Lung (tissue), 12 donors: Measurements from ENCODE around the gene KDM4C. TPM values are rescaled to one million over a fixed set of nuclear protein-coding genes. Genes with fewer than 3 reads are reported as not detected.

ENCODE experiments used
- ATAC-seq: fragments of 200-7000 bp; cut with Tn5 transposase; one replicate; pipeline ENCODE4 v1.9.1; 2020; ENCODE audit warnings: moderate number of reproducible peaks; ENCODE audit not compliant: insufficient read depth, low FRiP score
- DNase-seq, 3 donors: peaks; one replicate each; pipeline ENCODE4 v3.0.0-alpha.2; 2013 to 2017
- H3K27ac ChIP-seq, 2 donors: one replicate each; pipeline ENCODE4 v1.5.1; 2013; ENCODE audit warnings: mild to moderate bottlenecking in 2 of 2, moderate library complexity in 2 of 2, control low read depth in 1 of 2, inconsistent platforms in 1 of 2, low read depth in 1 of 2, low read length in 1 of 2
- H3K27me3 ChIP-seq, 3 donors: one replicate each; pipeline ENCODE4 v1.5.1; 2013; ENCODE audit warnings: low read length in 2 of 3; ENCODE audit not compliant: control insufficient read depth in 3 of 3, insufficient read depth in 3 of 3
- H3K36me3 ChIP-seq, 4 donors: one replicate each; pipeline ENCODE4 v1.5.1; 2013; ENCODE audit warnings: low read length in 4 of 4, mild to moderate bottlenecking in 1 of 4, moderate library complexity in 1 of 4; ENCODE audit not compliant: control insufficient read depth in 4 of 4, insufficient read depth in 4 of 4
- H3K4me1 ChIP-seq, 5 donors: one replicate each; pipeline ENCODE4 v1.5.1; 2013; ENCODE audit warnings: low read length in 5 of 5, mild to moderate bottlenecking in 2 of 5, moderate library complexity in 1 of 5; ENCODE audit not compliant: control insufficient read depth in 5 of 5, insufficient read depth in 5 of 5
- H3K4me3 ChIP-seq: one replicate; pipeline ENCODE4 v1.5.1; 2013; ENCODE audit warnings: mild to moderate bottlenecking, control low read depth, moderate library complexity
- H3K9ac ChIP-seq, 2 donors: one replicate each; pipeline ENCODE4 v1.5.1; 2013; ENCODE audit warnings: low read length in 2 of 2, control low read depth in 1 of 2; ENCODE audit not compliant: insufficient read depth in 1 of 2
- H3K9me3 ChIP-seq, 4 donors: one replicate each; pipeline ENCODE4 v1.5.1; 2013; ENCODE audit warnings: low read length in 3 of 4, mild to moderate bottlenecking in 1 of 4, moderate library complexity in 1 of 4; ENCODE audit not compliant: control insufficient read depth in 4 of 4, insufficient read depth in 3 of 4
- CTCF ChIP-seq: IDR thresholded peaks from 2 replicates; pipeline ENCODE4 v1.5.1; 2012; ENCODE audit warnings: mild to moderate bottlenecking; ENCODE audit errors: control extremely low read depth, extremely low read depth
- WGBS, 2 donors: extraction: QIAGEN DNeasy Blood & Tissue Kit; methylation state at CpG; one replicate each; pipeline ENCODE4 v1.1.7; 2013; 5-methylcytosine and 5-hydroxymethylcytosine counted together
- polyA plus RNA-seq, 2 donors: library from polyadenylated mRNA; stranded (reverse); fragments of 200-250 nt; gene quantifications; one replicate each; pipeline ENCODE4 v1.2.1, GENCODE V29; 2013
- total RNA-seq, 2 donors: library from RNA; depleted of rRNA in 1 of 2; stranded (reverse); fragments of >200 nt in 1 of 2; gene quantifications; one replicate each; pipeline ENCODE4 v1.2.1, GENCODE V29; 2014 to 2021
- donor health status: control.
- donor health status: control.
- donor health status: Bipolar disorder and iron deficiency.
- donor health status: healthy.
- donor health status: DM: yes; HTN: yes; CAD: no.

The KDM4C gene
- total and polyA plus RNA-seq, 4 donors = 7.1 to 78.5 (median 25.0) TPM

- WGBS, 2 donors = 82 to 94% methylated on average over 5 of the region's 5 CpGs
- Histone ChIP-seq H3K27me3 (peaks cover 0 to 19% (median 2%) of the 10 kb centered on the region in 3 donors), H3K4me1 (no peaks in the 10 kb centered on the region), H3K4me3 (no peak overlapping the region), H3K9me3 (no peaks in the 10 kb centered on the region), H3K27ac (no peak overlapping the region), H3K36me3 (no peaks in the 10 kb centered on the region), H3K9ac (no peak overlapping the region)
- no peak for ATAC-seq
- TF ChIP-seq CTCF = no peak
- DNase-seq = no peak
Observed at GRCh38 chr9:7201196-7201595, 443.4 kb downstream of the KDM4C start.

DNA sequence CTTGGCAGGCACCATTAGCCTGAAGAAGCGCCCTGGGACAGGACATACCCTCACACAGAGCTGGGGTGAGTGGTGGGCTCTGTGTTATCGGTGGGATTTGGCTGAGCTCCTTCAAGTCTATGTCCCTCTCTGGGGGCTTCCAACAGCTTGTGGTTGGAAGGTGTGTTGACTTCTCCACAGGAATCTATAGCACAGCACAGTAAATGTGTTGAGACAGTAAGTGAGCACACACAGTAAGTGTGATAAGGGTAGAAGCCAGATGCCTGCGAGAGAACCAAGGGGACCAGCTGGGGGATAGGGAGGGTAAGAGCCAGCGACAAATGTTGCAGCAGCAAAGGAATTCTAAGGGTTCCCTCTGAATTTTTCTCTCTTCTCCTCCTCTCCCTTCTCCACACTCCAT lies 448.0 kb downstream of the KDM4C start:
- TF ChIP-seq CTCF = no peak
- Histone ChIP-seq H3K4me1 (no peaks in the 10 kb centered on the region), H3K27me3 (peaks cover 0 to 13% (median 2%) of the 10 kb centered on the region in 3 donors), H3K4me3 (no peak overlapping the region), H3K27ac (no peak overlapping the region), H3K36me3 (no peaks in the 10 kb centered on the region), H3K9me3 (peaks cover 0 to 1% (median 0%) of the 10 kb centered on the region in 4 donors), H3K9ac (no peak overlapping the region)
- no peak for ATAC-seq
- DNase-seq = no peak
- WGBS, 2 donors = 73 to 74% methylated on average over 4 of the region's 4 CpGs

DNA sequence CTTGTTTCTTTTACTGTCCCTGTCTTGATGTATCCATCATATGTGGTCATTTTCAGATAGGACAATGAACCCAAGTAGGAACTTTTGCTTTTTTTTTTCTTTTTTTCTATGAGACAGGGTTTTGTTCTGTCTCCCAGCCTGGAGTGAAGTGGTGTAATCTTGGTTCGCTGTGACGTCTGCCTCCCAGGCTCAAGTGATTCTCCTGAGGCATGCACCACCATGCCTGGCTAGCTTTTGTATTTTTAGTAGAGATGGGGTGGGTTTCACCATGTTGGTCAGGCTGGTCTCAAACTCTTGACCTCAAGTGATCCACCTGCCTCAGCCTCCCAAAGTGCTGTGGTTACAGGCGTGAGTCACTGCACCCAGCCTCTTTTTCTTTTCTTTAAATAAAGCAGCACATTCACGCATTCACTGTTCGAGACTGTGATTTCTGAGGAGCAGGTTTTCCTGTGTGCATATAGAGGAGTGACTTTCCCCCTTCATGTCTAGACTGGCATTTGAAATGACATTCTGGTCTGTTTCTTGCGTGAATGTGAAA lies 448.5 kb downstream of the KDM4C start:
- Histone ChIP-seq H3K9me3 (peaks cover 0 to 1% (median 0%) of the 10 kb centered on the region in 4 donors), H3K4me3 (no peak overlapping the region), H3K27me3 (peaks cover 0 to 13% (median 0%) of the 10 kb centered on the region in 3 donors), H3K36me3 (no peaks in the 10 kb centered on the region), H3K27ac (no peak overlapping the region), H3K9ac (no peak overlapping the region), H3K4me1 (no peaks in the 10 kb centered on the region)
- DNase-seq = no peak
- no peak for TF ChIP-seq CTCF
- ATAC-seq = no peak
- 85 to 86% methylated on average over 6 of the region's 6 CpGs for WGBS, 2 donors
